CD1c-positive myeloid dendritic cell (primary cell): ENCODE data around the gene PPP1R2.
A peak's percentile ranks its signal among the peaks of the same experiment; 100 is the strongest.
"Not testable (repeated sequence)": the region's sequence is repeated elsewhere in the genome, so short reads cannot be mapped to it uniquely, and the experiment has no call there.

ENCODE experiments used
- DNase-seq: peaks from one replicate; pipeline ENCODE4 v3.0.0-alpha.2; 2016; ENCODE audit errors: extremely low spot score

Gene PPP1R2

GRCh38 chr3:195539479-195539878 lies 3.6 kb downstream of the PPP1R2 start:
- no peak for DNase-seq

DNA sequence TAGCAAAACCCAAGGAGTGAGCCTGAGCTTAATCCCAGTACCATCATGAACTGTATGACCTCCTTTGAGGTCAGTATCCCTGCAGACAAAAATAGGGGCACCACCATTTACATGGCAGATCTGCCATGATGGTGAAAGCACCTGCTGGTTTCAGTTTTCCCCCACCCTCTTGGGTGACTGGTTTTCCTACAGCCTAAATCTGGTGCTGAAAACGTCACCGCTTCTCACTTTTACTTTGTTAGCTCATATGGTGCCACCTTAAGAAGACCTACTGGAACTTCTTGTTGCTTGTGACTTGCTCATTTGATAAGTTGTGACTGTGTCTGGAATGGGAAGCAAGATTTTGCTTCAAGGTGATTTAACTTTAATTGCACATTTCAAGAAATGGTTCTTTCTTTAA lies 5.1 kb downstream of the PPP1R2 start:
- peak; percentile 12 for DNase-seq

DNA sequence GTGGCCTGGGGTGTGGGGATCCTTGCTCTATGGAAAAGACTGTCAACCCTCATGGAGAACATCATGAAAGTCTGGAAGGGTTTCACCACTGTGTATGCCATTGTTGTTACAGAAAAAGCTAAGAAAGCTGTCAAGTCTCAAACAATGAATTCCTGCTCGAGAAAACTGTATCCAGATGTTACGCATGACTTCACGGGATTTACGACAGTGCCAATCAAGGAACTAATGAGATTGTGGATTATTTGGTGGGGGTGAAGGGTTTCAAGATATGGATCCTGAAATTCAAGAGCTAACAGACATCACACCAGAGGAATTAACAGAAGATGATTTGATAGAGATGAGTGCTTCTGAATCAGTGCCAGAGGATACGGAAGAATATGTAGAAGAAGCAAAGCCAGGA lies 7.8 kb downstream of the PPP1R2 start:
- DNase-seq, result no peak

GRCh38 chr3:195532834-195533233 lies 10.3 kb downstream of the PPP1R2 start:
- DNase-seq, result no peak

DNA sequence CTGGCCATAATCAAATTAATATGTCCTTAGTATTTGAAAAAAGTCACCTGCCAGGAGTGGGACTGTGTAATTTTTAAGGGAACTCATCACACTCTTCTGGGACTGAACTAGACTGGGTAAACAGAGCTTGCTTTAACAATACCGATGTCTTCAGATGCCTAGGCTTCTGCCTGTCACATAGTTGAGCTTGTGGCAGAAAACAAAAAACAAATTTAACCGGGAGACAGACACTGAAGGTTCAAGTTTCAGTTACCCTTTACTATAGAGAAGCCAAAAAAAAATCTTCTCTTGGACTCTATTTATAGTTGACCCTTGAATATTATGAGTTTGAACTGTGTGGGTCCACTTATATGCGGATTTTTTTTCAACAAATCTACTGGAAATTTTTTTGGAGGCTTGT lies 10.8 kb downstream of the PPP1R2 start:
- DNase-seq, result no peak

DNA sequence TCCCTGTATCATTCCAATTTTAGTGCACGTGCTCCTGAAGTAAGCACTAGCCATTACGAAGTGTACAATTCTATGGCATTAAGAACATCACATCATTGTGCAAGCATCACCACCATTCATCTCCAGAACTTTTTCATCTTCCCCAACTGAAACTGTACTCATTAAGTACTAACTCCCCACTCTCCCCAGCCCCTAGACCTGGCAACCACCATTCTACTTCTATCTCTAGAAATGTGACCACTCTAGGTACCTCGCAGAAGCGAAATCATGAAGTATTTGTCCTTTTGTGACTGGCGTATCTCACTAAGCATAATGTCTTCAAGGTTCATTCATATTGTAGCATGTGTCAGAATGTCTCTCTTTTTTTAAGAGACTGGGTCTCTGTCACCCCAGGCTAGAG lies 11.4 kb downstream of the PPP1R2 start:
- DNase-seq, result no peak

DNA sequence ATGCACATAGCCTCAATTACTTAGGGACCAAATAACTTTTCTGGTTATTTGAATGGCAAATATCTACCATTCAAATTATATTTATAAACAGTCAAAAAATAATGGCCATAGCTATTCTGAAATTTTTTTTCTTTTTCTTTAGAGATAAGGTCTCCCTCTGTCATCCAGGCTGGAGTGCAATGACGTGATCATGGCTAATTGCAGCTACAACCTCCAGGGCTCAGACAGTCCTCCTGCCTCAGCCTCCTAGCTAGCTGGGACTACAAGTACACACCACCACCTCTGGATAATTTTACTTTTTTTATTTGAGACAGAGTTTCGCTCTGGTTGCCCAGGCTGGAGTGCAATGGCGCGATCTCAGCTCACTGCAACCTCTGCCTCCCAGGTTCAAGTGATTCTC lies 16.6 kb downstream of the PPP1R2 start:
- DNase-seq, result no peak

DNA sequence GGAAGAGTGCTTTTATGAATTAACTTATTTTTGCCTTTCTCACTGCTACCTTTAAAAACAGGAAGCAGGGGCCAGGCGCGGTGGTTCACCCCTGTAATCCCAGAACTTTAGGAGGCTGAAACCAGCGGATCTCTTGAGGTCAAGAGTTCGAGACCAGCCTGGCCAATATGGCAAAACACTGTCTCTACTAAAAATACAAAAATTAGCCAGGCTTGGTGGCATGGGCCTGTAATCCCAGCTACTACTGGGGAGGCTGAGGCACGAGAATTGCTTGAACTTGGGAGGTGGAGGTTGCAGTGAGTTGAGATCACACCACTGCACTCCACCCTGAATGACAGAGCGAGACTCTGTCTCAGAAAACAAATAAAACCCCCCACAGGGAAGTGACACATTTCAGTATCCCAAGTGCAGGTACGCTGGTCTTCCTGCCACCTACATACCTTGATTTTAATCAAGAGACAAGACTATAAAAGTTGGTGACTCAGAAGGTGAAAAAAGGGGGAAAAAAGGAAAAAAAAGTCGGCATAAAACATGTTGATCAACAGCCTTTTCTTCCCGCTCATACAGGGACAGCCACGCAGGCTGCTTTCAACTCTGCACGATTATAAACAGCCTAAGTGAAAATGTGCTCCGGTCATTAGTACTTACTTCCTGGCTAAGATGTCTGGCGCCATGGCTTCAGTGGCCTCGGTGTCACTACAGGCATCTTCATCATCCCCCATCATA lies 18.8 kb downstream of the PPP1R2 start:
- DNase-seq, result no peak

GRCh38 chr3:195522254-195523023 lies 20.7 kb downstream of the PPP1R2 start:
- DNase-seq, result peak; percentile 77

GRCh38 chr3:195517030-195517429 lies 26.1 kb downstream of the PPP1R2 start:
- DNase-seq, result no peak

DNA sequence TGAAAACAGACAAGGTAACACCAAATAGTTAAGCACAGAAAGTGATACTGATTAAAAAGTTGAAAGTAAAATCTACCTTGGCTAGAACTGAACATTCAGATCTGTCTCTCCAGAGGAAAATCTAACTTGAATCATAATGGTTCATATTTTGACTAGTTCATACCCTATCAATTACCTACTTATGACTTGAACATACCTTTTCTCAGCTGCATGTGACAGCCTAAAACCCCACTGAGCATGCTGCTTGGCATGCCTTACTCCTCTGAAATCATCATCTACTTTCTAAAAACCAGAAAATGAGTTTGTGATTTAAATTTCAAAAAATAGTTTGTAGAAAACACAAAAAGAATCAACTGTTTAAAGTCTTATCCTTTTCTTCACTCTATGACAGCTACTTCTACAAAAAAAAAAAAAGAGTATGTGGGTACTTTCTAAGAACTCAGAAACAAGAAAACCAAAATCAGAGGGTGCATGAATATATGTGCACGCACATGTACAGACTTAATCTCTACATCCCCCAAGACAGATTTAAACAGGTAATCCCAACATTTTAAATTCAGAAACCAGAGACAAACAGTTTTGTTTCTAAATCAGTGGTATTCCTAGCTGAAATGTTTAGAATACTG lies 28.4 kb downstream of the PPP1R2 start:
- DNase-seq, result not testable (repeated sequence)

GRCh38 chr3:195512798-195513345 lies 30.3 kb downstream of the PPP1R2 start:
- no peak for DNase-seq

DNA sequence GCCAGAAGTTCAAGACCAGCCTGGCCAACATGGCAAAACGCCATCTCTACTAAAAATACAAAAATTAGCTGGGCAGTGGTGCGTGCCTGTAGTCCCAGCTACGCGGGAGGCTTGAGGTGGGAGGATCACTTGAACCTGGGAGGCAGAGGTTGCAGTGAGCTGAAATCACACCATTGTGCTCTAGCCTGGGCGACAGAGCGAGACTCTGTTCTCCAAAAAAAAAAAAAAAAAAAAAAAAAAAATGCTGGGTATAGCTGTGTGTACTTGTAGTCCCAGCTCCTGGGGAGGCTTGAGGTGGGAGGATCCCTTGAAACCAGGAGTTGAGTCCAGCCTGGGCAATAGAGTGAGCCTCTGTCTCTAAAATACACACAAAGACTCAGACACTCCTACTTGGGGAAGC lies 32.0 kb downstream of the PPP1R2 start:
- no peak for DNase-seq

DNA sequence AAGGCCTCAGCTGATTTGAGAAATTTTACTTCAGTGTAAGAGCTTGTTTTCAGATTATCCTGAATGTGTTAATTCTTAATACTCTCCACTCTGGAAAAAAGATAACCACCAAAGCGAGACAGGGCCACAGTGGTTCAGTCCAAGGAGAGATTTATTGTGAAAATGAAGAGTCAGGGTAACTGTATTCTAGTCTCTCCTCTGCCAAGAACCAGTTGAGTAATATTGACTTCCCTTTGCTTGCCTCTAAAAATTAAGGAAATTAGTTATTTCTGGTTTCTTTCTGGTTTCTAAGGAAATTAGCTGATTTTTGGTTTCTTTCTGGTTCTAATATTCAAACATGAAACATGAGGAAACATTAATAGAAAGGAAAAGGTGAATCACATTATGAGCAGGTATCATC lies 34.9 kb downstream of the PPP1R2 start:
- peak; percentile 61 for DNase-seq

DNA sequence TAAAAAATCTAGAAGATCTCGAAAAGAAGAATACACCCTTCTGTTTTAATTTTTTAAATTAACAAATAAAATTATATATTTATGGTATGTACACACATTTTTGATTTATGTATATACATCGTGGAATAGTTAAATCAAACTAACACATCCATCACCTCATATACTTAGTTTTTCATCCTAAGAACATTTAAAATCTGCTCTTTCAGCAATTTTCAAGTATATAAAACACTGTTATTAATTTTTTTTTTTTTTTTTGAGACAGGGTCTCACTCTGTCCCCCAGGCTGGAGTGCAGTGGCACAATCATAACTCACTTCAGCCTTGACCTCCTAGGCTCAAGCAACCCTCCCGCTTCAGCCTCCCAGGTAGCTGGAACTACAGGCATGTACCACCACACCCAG lies 67.5 kb downstream of the PPP1R2 start:
- no peak for DNase-seq

DNA sequence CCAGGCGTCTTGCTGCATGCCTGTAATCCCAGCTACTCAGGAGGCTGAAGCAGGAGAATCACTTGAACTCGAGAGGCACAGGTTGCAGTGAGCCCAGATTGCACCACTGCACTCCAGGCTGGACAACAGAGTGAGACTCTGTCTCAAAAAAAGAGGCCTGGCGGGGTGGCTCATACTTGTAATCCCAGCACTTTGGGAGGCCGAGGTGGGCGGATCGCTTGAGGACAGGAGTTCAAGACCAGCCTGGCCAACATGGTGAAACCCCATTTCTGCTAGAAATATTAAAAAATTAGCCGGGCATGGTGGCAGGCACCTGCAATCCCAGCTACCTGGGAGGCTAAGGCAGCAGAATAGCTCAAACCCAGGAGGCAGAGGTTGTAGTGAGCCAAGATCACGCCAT lies 68.0 kb downstream of the PPP1R2 start:
- DNase-seq, result not testable (repeated sequence)

- no peak for DNase-seq
These were observed 74.3 kb downstream of the PPP1R2 start for GRCh38 chr3:195468841-195469240.

DNA sequence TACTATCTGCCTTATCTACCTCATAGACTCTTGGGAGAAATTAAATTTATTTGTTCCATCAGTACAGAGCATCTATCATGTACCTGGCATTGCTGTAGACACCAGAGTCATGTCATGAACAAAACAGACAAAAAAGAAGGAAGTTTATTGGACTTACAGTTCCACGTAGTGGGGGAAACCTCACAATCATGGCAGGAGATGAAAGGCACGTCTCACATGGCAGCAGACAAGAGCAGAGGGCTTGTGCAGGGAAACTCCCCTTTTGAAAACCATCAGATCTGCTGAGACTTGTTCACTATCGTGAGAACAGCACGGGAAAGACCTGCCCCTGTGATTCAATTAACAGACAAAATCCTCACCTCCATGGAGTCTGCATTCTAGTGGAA lies 74.7 kb downstream of the PPP1R2 start:
- no peak for DNase-seq

- DNase-seq, result no peak
These were observed 75.3 kb downstream of the PPP1R2 start for GRCh38 chr3:195467641-195468390.

GRCh38 chr3:195466251-195466650 lies 76.9 kb downstream of the PPP1R2 start:
- DNase-seq, result no peak
